ENCODE measurements around the gene P2RX2.

- TF ChIP-seq TAF1 (IDR thresholded peaks at IDR 0.05; ENCODE audit: low read depth) (no peak), CEBPB (IDR thresholded peaks at IDR 0.05) (no peak), FOXM1 (IDR thresholded peaks at IDR 0.05; ENCODE audit: borderline replicate concordance, low read depth) (no peak), EP300 (IDR thresholded peaks at IDR 0.05; ENCODE audit: borderline replicate concordance) (no peak), YY1 (IDR thresholded peaks at IDR 0.05; ENCODE audit: low read depth) (no peak), RAD21 (IDR thresholded peaks at IDR 0.05; ENCODE audit: low read depth) (no peak), TCF12 (IDR thresholded peaks at IDR 0.05; ENCODE audit: low read depth) (no peak)
- TF ChIP-seq, protein P1, sequence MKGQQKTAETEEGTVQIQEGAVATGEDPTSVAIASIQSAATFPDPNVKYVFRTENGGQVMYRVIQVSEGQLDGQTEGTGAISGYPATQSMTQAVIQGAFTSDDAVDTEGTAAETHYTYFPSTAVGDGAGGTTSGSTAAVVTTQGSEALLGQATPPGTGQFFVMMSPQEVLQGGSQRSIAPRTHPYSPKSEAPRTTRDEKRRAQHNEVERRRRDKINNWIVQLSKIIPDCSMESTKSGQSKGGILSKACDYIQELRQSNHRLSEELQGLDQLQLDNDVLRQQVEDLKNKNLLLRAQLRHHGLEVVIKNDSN (IDR thresholded peaks at IDR 0.05) = no peak
Observed at GRCh38 chr12:132669166-132669879, 50.7 kb downstream of the P2RX2 start.

All from Ishikawa (cell line).